K562 (cell line): Measurements from ENCODE around the gene SH3GLB2. TPM values are rescaled to one million over a fixed set of nuclear protein-coding genes. Genes with fewer than 3 reads are reported as not detected.

Experiments
- ATF4 ChIP-seq: fragments of 450-650 bp; formaldehyde crosslinking; IDR thresholded peaks from 2 replicates; pipeline ENCODE4 v1.4.0; 2022; ENCODE audit warnings: mild to moderate bottlenecking, moderate library complexity
- MEIS2 ChIP-seq: fragments of 450-650 bp; IDR thresholded peaks from 2 replicates; pipeline ENCODE4 v1.6.1; 2014; ENCODE audit warnings: mild to moderate bottlenecking; ENCODE audit not compliant: partially characterized antibody
- OTX1 ChIP-seq: fragments of 450-650 bp; formaldehyde crosslinking; IDR thresholded peaks from 2 replicates; pipeline ENCODE4 v1.4.0; 2022; ENCODE audit warnings: mild to moderate bottlenecking
- PRDM10 ChIP-seq: fragments of 450-650 bp; IDR thresholded peaks from 2 replicates; pipeline ENCODE4 v1.6.1; 2018; ENCODE audit not compliant: partially characterized antibody
- RAD51 ChIP-seq: fragments of 450-650 bp; IDR thresholded peaks from 2 replicates; pipeline ENCODE4 v1.7.1; 2016; ENCODE audit warnings: low read depth, mild to moderate bottlenecking, borderline replicate concordance
- RCOR1 ChIP-seq, 2 experiments: IDR thresholded peaks; 2 replicates each; pipeline ENCODE4 v1.6.1; 2012; ENCODE audit warnings: low read depth in 2 of 2, low read length in 2 of 2, borderline replicate concordance in 1 of 2, improper control_type of control experiment in 1 of 2
- RNF2 ChIP-seq: sonication (generic); IDR thresholded peaks from 2 replicates; pipeline ENCODE4 v1.6.1; 2016
- SMC3 ChIP-seq: conservative IDR thresholded peaks from 2 replicates; pipeline ENCODE4 v1.6.1; 2011; ENCODE audit warnings: low read depth, low read length, improper control_type of control experiment; ENCODE audit not compliant: insufficient read depth
- SNAPC5 ChIP-seq: fragments of 250-450 bp; sonication (Bioruptor Pico); IDR thresholded peaks from 2 replicates; pipeline ENCODE4 v1.8.0; 2021; ENCODE audit warnings: moderate library complexity, mild to moderate bottlenecking, inconsistent platforms
- TGIF2 ChIP-seq: sonication (generic); formaldehyde crosslinking; IDR thresholded peaks from 2 replicates; pipeline ENCODE4 v1.8.1; 2022; ENCODE audit warnings: mild to moderate bottlenecking, missing genetic modification reagents, moderate library complexity
- ZNF197 ChIP-seq: fragments of 200-800 bp; sonication (Bioruptor generic); IDR thresholded peaks from 2 replicates; pipeline ENCODE4 v1.6.1; 2016; ENCODE audit warnings: low read depth, missing genetic modification characterization, missing compliant biosample characterization
- ZNF830 ChIP-seq: fragments of 250-450 bp; sonication (Bioruptor Pico); IDR thresholded peaks from 2 replicates; pipeline ENCODE4 v1.5.0; 2021; ENCODE audit warnings: mild to moderate bottlenecking
- polyA plus RNA-seq, 8 experiments: library from polyadenylated mRNA; depleted of rRNA in 4 of 8; stranded (reverse) in 5 of 8; unstranded in 3 of 8; fragments of >200 nt; fragmentation: Nextera tagmentation in 2 of 8; fragmentation: Illumina TruSeq in 1 of 8; extraction: Ambion mirVana in 2 of 8; extraction: Trizol in 1 of 8; gene quantifications; 2 replicates each; pipeline versions ENCODE4 v1.2.1 to v1.2.3, GENCODE V29; 2011 to 2014; ENCODE audit warnings: inconsistent platforms in 1 of 8, missing spikeins in 1 of 8
- total RNA-seq, 7 experiments: library from RNA; depleted of rRNA in 6 of 7; stranded (reverse); fragments of >200 nt in 6 of 7; fragmentation: Illumina TruSeq in 2 of 7; extraction: Trizol in 2 of 7; gene quantifications; 2 replicates each; pipeline versions ENCODE4 v1.2.1 to v1.2.3, GENCODE V29; 2011 to 2021; ENCODE audit warnings: low replicate concordance in 1 of 7

Gene SH3GLB2
- total and polyA plus RNA-seq, 9 of the 15 experiments (the other 6 are each of a cell fraction or from before 2014, with no cell fraction given) = 0.20 to 118 (median 58.8) TPM

- TF ChIP-seq ZNF197 (CRISPR knock-in tag) (no peak), ZNF830 (CRISPR knock-in tag) (no peak), TGIF2 (CRISPR knock-in tag) (no peak), SNAPC5 (no peak), OTX1 (no peak), RAD51 (no peak), ATF4 (CRISPR knock-in tag) (no peak), PRDM10 (no peak), RCOR1 (IDR thresholded peaks at IDR 0.05; ENCODE audit: borderline replicate concordance in 1 of 2, low read depth in 2 of 2, low read length in 2 of 2) (no peak), SMC3 (no peak), MEIS2 (no peak), RNF2 (no peak)
- TF ChIP-seq, all 486 proteins: peak for 0
Observed at GRCh38 chr9:128986671-128987070, 41.5 kb downstream of the SH3GLB2 start (continued).
